Measurements from ENCODE around the gene ZNF184. TPM values are rescaled to one million over a fixed set of nuclear protein-coding genes. Genes with fewer than 3 reads are reported as not detected.
"Not testable (repeated sequence)": the region's sequence is repeated elsewhere in the genome, so short reads cannot be mapped to it uniquely, and the experiment has no call there.

The ZNF184 gene
- total and polyA plus RNA-seq, 7 donors: 2.1 to 8.6 (median 4.3) TPM

GRCh38 chr6:27439371-27439770 lies 33.5 kb downstream of the ZNF184 start:
- no peaks in the 10 kb centered on the region for H3K4me1 ChIP-seq
- H3K4me3 ChIP-seq: no peak overlapping the region
- 96 to 98% methylated on average over 4 of the region's 4 CpGs for WGBS, 2 donors
- no peaks in the 10 kb centered on the region for H3K36me3 ChIP-seq
- peaks cover 0 to 12% (median 0%) of the 10 kb centered on the region in 4 donors for H3K9me3 ChIP-seq
- H3K27ac ChIP-seq: no peak overlapping the region
- H3K27me3 ChIP-seq: no peaks in the 10 kb centered on the region
- TF ChIP-seq POLR2A (IDR thresholded peaks at IDR 0.05) (no peak), POLR2AphosphoS5 (IDR thresholded peaks at IDR 0.05) (no peak), CTCF (IDR thresholded peaks at IDR 0.05) (no peak), EP300 (IDR thresholded peaks at IDR 0.05) (no peak)
- no peak for DNase-seq
- intact Hi-C loops (cut with DNase I): no loop called here

GRCh38 chr6:27433714-27434113 lies 39.2 kb downstream of the ZNF184 start:
- intact Hi-C loops (cut with DNase I): no loop called here
- no peak overlapping the region for H3K4me3 ChIP-seq
- WGBS, 2 donors: 94 to 98% methylated on average over 1 of the region's 1 CpG
- H3K27ac ChIP-seq: no peak overlapping the region
- no peak for TF ChIP-seq CTCF (IDR thresholded peaks at IDR 0.05)
- TF ChIP-seq POLR2AphosphoS5 (IDR thresholded peaks at IDR 0.05): no peak
- TF ChIP-seq POLR2A (IDR thresholded peaks at IDR 0.05): no peak
- TF ChIP-seq EP300 (IDR thresholded peaks at IDR 0.05): no peak
- DNase-seq: no peak
- no peaks in the 10 kb centered on the region for H3K27me3 ChIP-seq
- no peaks in the 10 kb centered on the region for H3K36me3 ChIP-seq
- H3K9me3 ChIP-seq: peaks cover 0 to 4% (median 0%) of the 10 kb centered on the region in 4 donors
- no peaks in the 10 kb centered on the region for H3K4me1 ChIP-seq

- TF ChIP-seq POLR2AphosphoS5 (IDR thresholded peaks at IDR 0.05): no peak
- TF ChIP-seq EP300 (IDR thresholded peaks at IDR 0.05): no peak
- no peak for TF ChIP-seq CTCF (IDR thresholded peaks at IDR 0.05)
- Histone ChIP-seq H3K4me3 (no peak overlapping the region), H3K9me3 (peaks cover 0 to 4% (median 0%) of the 10 kb centered on the region in 4 donors), H3K27me3 (no peaks in the 10 kb centered on the region), H3K27ac (no peak overlapping the region), H3K36me3 (no peaks in the 10 kb centered on the region), H3K4me1 (no peaks in the 10 kb centered on the region)
- 77 to 87% methylated on average over 2 of the region's 2 CpGs for WGBS, 2 donors
- intact Hi-C loops (cut with DNase I): no loop called here
- no peak for DNase-seq
Observed at GRCh38 chr6:27428966-27429365, 43.9 kb downstream of the ZNF184 start.

GRCh38 chr6:27428502-27428901 lies 44.4 kb downstream of the ZNF184 start:
- Histone ChIP-seq H3K36me3 (no peaks in the 10 kb centered on the region), H3K27ac (no peak overlapping the region), H3K4me3 (no peak overlapping the region), H3K9me3 (peaks cover 0 to 4% (median 0%) of the 10 kb centered on the region in 4 donors), H3K4me1 (no peaks in the 10 kb centered on the region), H3K27me3 (no peaks in the 10 kb centered on the region)
- 80 to 85% methylated on average over 4 of the region's 4 CpGs for whole genome bisulfite sequencing, 2 donors
- no peak for DNase-seq
- no peak for TF ChIP-seq POLR2AphosphoS5 (IDR thresholded peaks at IDR 0.05)
- no peak for TF ChIP-seq EP300 (IDR thresholded peaks at IDR 0.05)
- TF ChIP-seq POLR2A (IDR thresholded peaks at IDR 0.05): no peak
- no peak for TF ChIP-seq CTCF (IDR thresholded peaks at IDR 0.05)
- intact Hi-C loops (cut with DNase I): no loop called here

- no peaks in the 10 kb centered on the region for H3K36me3 ChIP-seq
- no peak overlapping the region for H3K27ac ChIP-seq
- no peaks in the 10 kb centered on the region for H3K4me1 ChIP-seq
- DNase-seq: no peak
- peaks cover 0 to 4% (median 0%) of the 10 kb centered on the region in 4 donors for H3K9me3 ChIP-seq
- H3K27me3 ChIP-seq: no peaks in the 10 kb centered on the region
- intact Hi-C loops (cut with DNase I): no loop called here
- TF ChIP-seq CTCF (IDR thresholded peaks at IDR 0.05): no peak
- TF ChIP-seq EP300 (IDR thresholded peaks at IDR 0.05): no peak
- TF ChIP-seq POLR2A (IDR thresholded peaks at IDR 0.05): no peak
- TF ChIP-seq POLR2AphosphoS5 (IDR thresholded peaks at IDR 0.05): no peak
- 73 to 82% methylated on average over 4 of the region's 4 CpGs for WGBS, 2 donors
- no peak overlapping the region for H3K4me3 ChIP-seq
Observed at GRCh38 chr6:27426045-27426620, 46.8 kb downstream of the ZNF184 start.

- DNase-seq; H3K4me3 ChIP-seq; intact Hi-C loops (cut with DNase I); H3K9me3 ChIP-seq; H3K36me3 ChIP-seq; H3K4me1 ChIP-seq; H3K27me3 ChIP-seq; H3K27ac ChIP-seq: not testable (repeated sequence)
- 85 to 88% methylated on average over 36 of the region's 36 CpGs for WGBS, 2 donors
Observed at GRCh38 chr6:27424851-27425250, 48.1 kb downstream of the ZNF184 start.
